OCI-LY7 (cell line): ENCODE data around the gene BUD13. TPM values are rescaled to one million over a fixed set of nuclear protein-coding genes. Genes with fewer than 3 reads are reported as not detected.
A peak's percentile ranks its signal among the peaks of the same experiment; 100 is the strongest.

Source experiments
- BruUV-seq: library from RNA; stranded (reverse); fragments of 400-500 nt; replicated peaks from 2 replicates; lab custom pipeline; 2021; lab: Mats Ljungman, UMichigan
- CTCF ChIA-PET: fragments of 300-600 bp; sonication (Branson Sonifier 250); formaldehyde crosslinking; loops from one replicate; lab custom pipeline; 2022; ENCODE audit warnings: antibody characterized with exemption; ENCODE audit not compliant: unreplicated experiment; lab: Charles Lee
- POLR2A ChIA-PET: fragments of 300-600 bp; sonication (Branson Sonifier 250); formaldehyde crosslinking; loops from one replicate; lab custom pipeline; 2022; ENCODE audit warnings: antibody characterized with exemption; lab: Charles Lee
- DNase-seq: peaks from one replicate; pipeline ENCODE4 v3.0.0-alpha.2; 2015; ENCODE audit warnings: low spot score
- H2AFZ ChIP-seq: fragments of 200-600 bp; sonication (generic), shearing (Covaris generic); 2 replicates; pipeline ENCODE4 v1.6.1; 2014; ENCODE audit warnings: mild to moderate bottlenecking, antibody characterized with exemption, low read length, moderate library complexity
- H3K27ac ChIP-seq: fragments of 200-600 bp; sonication (generic); 2 replicates; pipeline ENCODE4 v1.5.1; 2014; ENCODE audit warnings: mixed run types, low read depth, mild to moderate bottlenecking, moderate library complexity, low read length, inconsistent platforms; ENCODE audit not compliant: poor library complexity, severe bottlenecking
- H3K36me3 ChIP-seq: fragments of 200-600 bp; sonication (generic); 2 replicates; pipeline ENCODE4 v1.6.1; 2014; ENCODE audit warnings: mild to moderate bottlenecking, antibody characterized with exemption, low read length, moderate library complexity, mixed read lengths; ENCODE audit not compliant: insufficient read depth
- H3K4me1 ChIP-seq: fragments of 200-600 bp; sonication (generic); 2 replicates; pipeline ENCODE4 v1.5.1; 2014; ENCODE audit warnings: mild to moderate bottlenecking, low read length; ENCODE audit not compliant: insufficient read depth, poor library complexity, severe bottlenecking
- H3K4me2 ChIP-seq: fragments of 200-600 bp; sonication (generic); 2 replicates; pipeline ENCODE4 v1.6.1; 2014; ENCODE audit warnings: mild to moderate bottlenecking, low read length
- H3K4me3 ChIP-seq: fragments of 200-600 bp; sonication (generic); 2 replicates; pipeline ENCODE4 v1.5.1; 2014; ENCODE audit warnings: mild to moderate bottlenecking, low read depth, low read length; ENCODE audit not compliant: poor library complexity, severe bottlenecking
- H3K79me2 ChIP-seq: fragments of 200-600 bp; sonication (generic); 2 replicates; pipeline ENCODE4 v1.6.1; 2016; ENCODE audit warnings: low read depth, mild to moderate bottlenecking, low read length, moderate library complexity, mixed read lengths; ENCODE audit not compliant: insufficient read depth
- H3K9me2 ChIP-seq: fragments of 200-600 bp; sonication (generic); 2 replicates; pipeline ENCODE4 v1.6.1; 2016; ENCODE audit warnings: mild to moderate bottlenecking, low read length, mixed read lengths; ENCODE audit not compliant: insufficient read depth
- H3K9me3 ChIP-seq: fragments of 200-600 bp; sonication (generic); 2 replicates; pipeline ENCODE4 v1.6.1; 2014; ENCODE audit warnings: mild to moderate bottlenecking, mixed run types, low read length, mixed read lengths
- H4K20me1 ChIP-seq: fragments of 200-600 bp; sonication (generic); 2 replicates; pipeline ENCODE4 v1.6.1; 2014; ENCODE audit warnings: mild to moderate bottlenecking, antibody characterized with exemption, low read length, moderate library complexity, mixed read lengths; ENCODE audit not compliant: insufficient read depth
- EZH2phosphoT487 ChIP-seq: fragments of 200-600 bp; sonication (generic); IDR thresholded peaks from 2 replicates; pipeline ENCODE4 v1.6.1; 2018; ENCODE audit warnings: low read depth, borderline replicate concordance, mild to moderate bottlenecking, mixed run types, antibody characterized with exemption, low read length, moderate library complexity, mixed read lengths
- intact Hi-C: fragments of 100-400 bp; cut with micrococcal nuclease; formaldehyde crosslinking; loops from one replicate; pipeline ENCODE4 v1.10.0; 2022; ENCODE audit not compliant: unreplicated experiment
- total RNA-seq, 2 experiments: library from RNA; depleted of rRNA in 1 of 2; stranded (reverse); fragments of >200 nt in 1 of 2; shearing (Covaris generic) in 1 of 2; gene quantifications; 2 replicates each; pipeline ENCODE4 v1.2.3, GENCODE V29; 2014 to 2022
- TF ChIP-seq, protein P1 (sequence below): fragments of 200-600 bp; sonication (generic); conservative IDR thresholded peaks from 2 replicates; pipeline ENCODE4 v1.5.1; 2014; ENCODE audit warnings: mild to moderate bottlenecking, antibody characterized with exemption, low read length, moderate library complexity, mixed read lengths

BUD13 gene
- total RNA-seq, 2 experiments from 2014 or later, result 28.6 to 30.3 TPM

DNA sequence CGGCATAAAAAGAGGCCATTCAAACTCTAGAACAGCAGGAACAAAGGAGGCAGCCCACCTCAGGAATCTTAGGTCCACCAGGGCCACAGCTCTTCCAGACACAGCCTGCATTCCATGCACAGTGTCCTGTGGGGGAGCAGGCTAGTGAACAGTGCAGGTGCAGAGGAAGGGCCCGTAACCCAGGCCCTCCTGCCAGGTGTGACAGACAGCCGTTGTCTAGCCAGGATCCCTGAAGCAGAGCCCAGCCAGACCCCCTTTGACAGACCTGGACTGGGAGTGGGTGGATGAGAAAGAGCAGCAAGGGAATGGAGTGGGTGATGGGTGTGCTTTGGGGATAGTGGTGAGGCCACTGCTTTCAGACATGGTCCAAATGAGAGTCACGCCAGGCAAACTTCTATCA lies 16.2 kb upstream of the BUD13 start:
- H3K36me3 ChIP-seq, result peaks cover 28% of the 10 kb centered on the region
- H3K9me2 ChIP-seq, result no peaks in the 10 kb centered on the region
- peaks cover 21% of the 10 kb centered on the region for H3K79me2 ChIP-seq
- peaks cover 22% of the 10 kb centered on the region for H3K4me1 ChIP-seq
- no peak overlapping the region for H2AFZ ChIP-seq
- no peak for DNase-seq
- no peak for TF ChIP-seq EZH2phosphoT487
- TF ChIP-seq, protein P1, sequence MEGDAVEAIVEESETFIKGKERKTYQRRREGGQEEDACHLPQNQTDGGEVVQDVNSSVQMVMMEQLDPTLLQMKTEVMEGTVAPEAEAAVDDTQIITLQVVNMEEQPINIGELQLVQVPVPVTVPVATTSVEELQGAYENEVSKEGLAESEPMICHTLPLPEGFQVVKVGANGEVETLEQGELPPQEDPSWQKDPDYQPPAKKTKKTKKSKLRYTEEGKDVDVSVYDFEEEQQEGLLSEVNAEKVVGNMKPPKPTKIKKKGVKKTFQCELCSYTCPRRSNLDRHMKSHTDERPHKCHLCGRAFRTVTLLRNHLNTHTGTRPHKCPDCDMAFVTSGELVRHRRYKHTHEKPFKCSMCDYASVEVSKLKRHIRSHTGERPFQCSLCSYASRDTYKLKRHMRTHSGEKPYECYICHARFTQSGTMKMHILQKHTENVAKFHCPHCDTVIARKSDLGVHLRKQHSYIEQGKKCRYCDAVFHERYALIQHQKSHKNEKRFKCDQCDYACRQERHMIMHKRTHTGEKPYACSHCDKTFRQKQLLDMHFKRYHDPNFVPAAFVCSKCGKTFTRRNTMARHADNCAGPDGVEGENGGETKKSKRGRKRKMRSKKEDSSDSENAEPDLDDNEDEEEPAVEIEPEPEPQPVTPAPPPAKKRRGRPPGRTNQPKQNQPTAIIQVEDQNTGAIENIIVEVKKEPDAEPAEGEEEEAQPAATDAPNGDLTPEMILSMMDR, result no peak
- no peak overlapping the region for H3K4me3 ChIP-seq
- peak overlapping the region; percentile 81 for H3K4me2 ChIP-seq
- no peaks in the 10 kb centered on the region for H4K20me1 ChIP-seq
- no peak overlapping the region for H3K27ac ChIP-seq
- no TSS peak for BruUV-seq
- ChIA-PET CTCF (no interaction called here), POLR2A (no interaction called here)
- intact Hi-C loops, result loop anchor here (1.0 to 5.0 kb wide), 2 partner anchors 17 to 443 kb away; partner anchors contain the start of genes BUD13, PCSK7 and RNF214
- no peaks in the 10 kb centered on the region for H3K9me3 ChIP-seq

DNA sequence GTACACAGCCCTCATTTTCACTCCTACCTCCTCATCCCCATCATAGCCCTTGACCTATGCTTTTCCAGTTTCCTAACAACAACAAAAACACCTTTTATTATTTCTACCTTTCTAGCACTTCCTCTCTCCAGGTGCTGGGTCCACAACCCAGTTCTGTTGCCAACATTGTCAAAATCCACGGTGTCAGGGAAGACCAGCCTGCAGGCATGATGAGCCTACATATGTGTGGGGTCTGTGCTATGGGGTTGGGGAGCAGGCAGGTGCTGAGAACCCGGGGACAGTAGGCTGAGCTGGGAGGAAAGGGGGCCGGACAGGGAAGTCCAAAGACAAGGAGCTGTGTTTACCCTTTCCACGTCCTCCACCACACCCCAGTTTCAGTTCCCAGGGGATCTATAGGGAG lies 15.7 kb upstream of the BUD13 start:
- peaks cover 33% of the 10 kb centered on the region for H3K36me3 ChIP-seq
- ChIA-PET CTCF (no interaction called here), POLR2A (interaction anchor here (1.3 to 2.2 kb wide), 3 partner anchors 11 to 141 kb away, joined by 3 to 11 read pairs (median 3); no protein-coding TSS in a partner anchor)
- DNase-seq, result no peak
- H3K9me2 ChIP-seq, result no peaks in the 10 kb centered on the region
- H3K4me2 ChIP-seq, result peak overlapping the region; percentile 81
- no peak overlapping the region for H3K27ac ChIP-seq
- intact Hi-C loops, result loop anchor here (1.0 to 5.0 kb wide), 2 partner anchors 16 to 444 kb away; partner anchors contain the start of genes BUD13, PCSK7 and RNF214
- no peaks in the 10 kb centered on the region for H4K20me1 ChIP-seq
- TF ChIP-seq EZH2phosphoT487, result no peak
- TF ChIP-seq, protein P1, result no peak
- H3K9me3 ChIP-seq, result no peaks in the 10 kb centered on the region
- H3K4me3 ChIP-seq, result peak overlapping the region; percentile 90
- BruUV-seq, result no TSS peak
- H3K4me1 ChIP-seq, result peaks cover 22% of the 10 kb centered on the region
- peak overlapping the region; percentile 91 for H2AFZ ChIP-seq
- H3K79me2 ChIP-seq, result peaks cover 21% of the 10 kb centered on the region
